Measurements from ENCODE around the gene GSX2. TPM values are rescaled to one million over a fixed set of nuclear protein-coding genes. Genes with fewer than 3 reads are reported as not detected.
"Not testable (repeated sequence)": the region's sequence is repeated elsewhere in the genome, so short reads cannot be mapped to it uniquely, and the experiment has no call there.

Gene GSX2
- total RNA-seq, 1 donor from 2014 or later: not detected

DNA sequence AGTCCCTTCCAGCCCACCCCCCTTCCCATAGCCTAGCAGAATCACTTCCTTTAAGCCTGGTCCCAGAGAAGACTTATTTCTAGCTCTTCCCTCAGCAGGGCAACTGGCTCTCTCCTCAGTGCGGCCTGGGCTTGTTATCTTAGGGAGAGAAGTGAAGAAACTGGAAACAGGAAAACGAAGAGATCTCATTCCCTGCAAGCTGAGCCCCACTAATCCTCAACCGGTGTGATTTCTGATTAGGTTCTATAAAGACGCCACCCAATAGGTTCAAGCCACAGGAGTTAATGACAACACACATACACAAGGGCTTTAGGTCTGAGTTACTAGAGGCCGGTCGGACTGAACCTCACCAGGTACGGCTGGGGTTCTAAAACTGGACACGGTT, 3.2 kb downstream of the GSX2 start:
- no peak for DNase-seq (ENCODE audit: low spot score)

DNA sequence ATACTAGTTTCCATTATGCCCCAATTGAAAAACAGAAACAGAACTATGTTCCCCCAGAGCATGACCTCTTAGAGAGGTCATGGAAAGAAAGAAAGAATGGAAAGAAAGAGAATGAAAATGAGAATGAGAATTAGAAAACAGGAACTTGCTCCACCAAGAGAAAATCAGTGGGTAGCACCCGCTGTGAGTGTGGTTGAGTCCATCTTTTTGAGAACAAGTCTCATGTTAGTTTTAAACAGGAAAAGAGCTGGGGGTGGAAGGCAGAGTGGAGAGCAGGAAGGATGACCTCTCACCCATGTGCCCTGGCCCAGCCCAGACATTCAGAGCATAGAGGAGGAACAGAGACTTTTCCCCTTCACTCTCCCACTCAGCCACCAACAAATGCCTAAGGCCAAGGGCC, 4.9 kb downstream of the GSX2 start:
- no peak for DNase-seq (ENCODE audit: low spot score)

DNA sequence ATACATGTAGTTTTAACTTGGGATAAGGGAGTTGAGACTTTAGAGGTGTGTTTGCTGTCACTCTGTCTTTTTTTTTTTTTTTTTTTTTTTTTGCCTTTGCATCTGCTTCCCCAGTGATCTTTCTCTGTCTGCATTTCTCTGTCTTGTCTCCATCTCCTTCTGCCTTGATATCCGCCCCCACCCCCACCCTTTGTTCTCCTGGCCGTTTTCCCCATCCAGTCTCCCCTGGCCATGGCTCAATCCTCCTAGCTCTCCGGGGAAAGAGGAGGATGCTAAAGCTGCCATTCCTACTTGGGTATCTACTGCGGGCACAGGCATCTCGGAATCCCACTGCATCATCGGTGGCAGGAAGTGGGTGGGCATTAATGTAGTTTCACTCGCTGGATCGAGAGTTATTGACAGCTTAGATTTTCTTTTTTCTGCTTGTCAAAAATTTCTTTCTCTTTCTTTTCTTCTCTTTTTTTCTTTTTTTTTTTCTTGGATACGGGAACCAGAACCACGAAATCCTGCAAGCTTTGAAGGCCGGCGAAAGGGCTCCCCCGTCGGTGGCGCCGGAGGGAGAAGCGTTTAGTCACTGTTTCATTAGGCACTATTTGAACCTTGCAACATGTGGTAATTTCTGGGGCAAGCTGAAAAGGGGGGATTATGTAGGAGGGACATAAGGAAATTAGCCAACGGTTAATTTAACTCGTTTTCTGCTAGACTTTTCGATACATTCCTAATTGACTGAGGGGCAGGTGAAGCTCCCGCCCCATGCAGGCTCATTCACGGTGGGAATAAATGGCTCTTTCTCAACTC, 8.2 kb downstream of the GSX2 start:
- no peak for DNase-seq (ENCODE audit: low spot score)

DNA sequence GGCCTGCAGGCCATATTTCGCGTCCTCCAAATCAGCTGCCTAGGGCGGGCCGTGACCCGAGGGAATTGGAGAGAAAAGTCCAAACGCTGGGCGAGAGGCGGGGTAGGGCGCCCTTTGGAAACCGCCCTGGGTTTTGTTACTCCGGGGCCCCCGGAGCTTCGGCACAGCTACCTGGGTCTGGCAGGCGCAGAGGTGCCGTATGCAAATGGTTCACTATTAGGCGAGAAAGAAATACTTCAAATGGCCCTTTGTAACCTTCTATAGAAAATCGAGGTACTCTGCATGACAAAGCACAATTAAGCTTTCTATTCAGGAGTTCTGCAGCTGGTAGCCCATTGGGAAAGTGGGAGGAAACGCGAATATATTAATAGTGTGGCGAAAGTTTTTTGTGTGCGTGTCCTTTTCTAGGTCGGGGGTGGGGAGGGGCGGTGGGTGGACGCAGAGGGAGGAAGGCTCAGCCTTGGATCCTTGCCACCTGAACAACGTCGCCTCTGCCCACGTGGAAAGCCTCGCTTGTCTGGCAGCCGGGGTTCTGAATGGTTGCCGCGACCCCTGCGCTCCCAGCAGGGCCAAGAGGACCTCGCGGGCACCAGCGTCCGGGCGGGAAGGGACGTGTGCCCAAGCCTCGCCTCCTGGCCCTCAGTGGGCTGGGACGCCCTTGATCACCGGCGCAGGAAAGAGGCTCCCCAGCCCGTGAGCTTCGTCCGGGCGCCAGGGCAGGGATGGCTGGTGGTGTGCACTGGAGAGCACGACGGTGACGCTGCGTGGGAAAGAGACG, 9.5 kb downstream of the GSX2 start:
- DNase-seq (ENCODE audit: low spot score): no peak

DNA sequence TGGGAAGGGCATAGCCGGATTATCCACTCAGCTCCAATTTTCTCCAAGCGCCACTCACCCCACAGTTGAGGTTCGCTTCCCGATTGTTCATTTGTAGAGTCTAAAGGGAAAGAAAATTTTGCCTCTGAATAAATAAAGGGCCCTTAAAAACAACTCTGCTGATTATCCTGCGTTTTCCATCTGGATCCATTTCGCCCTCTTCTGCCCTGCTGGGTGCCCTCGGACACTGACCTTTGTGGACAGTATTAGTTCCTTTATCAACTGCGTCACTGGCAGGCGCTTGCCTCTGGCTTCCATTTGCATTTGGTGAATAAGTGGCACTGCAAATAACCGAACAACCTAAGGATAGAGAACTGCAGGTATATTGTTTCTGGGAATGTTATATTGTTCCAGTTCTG, 10.1 kb downstream of the GSX2 start:
- DNase-seq (ENCODE audit: low spot score): no peak

DNA sequence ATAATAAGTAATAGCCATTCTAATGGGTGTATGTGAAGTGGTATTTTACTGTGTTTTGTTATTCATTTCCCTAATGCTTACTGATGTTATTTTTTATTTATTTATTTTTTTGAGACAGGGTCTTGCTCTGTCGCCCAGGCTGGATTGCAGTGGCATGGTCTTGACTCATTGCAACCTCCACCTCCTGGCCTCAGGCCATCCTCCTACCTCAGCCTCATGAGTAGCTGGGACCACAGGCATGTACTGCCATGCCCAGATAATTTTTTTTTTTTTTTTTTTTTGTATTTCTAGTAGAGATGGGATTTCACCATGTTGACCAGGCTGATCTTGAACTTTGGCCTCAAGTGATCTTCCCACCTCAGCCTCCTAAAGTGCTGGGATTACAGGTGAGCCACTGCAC, 13.2 kb downstream of the GSX2 start:
- DNase-seq (ENCODE audit: low spot score): not testable (repeated sequence)

DNA sequence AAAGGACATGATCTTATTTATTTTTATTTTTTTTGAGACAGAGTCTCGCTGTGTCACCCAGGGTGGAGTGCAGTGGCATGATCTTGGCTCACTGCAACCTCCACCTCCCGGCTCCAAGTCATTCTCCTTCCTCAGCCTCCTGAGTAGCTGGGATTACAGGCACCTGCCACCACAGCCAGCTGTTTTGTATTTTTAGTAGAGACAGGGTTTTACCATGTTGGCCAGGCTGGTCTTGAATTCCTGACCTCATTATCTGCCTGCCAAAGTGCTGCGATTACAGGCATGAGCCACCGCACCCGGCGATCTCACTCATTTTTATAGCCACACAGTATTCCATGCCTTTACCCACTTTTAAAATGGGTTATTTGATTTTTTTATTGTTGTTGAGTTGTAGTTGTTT, 16.3 kb downstream of the GSX2 start:
- DNase-seq (ENCODE audit: low spot score): not testable (repeated sequence)

DNA sequence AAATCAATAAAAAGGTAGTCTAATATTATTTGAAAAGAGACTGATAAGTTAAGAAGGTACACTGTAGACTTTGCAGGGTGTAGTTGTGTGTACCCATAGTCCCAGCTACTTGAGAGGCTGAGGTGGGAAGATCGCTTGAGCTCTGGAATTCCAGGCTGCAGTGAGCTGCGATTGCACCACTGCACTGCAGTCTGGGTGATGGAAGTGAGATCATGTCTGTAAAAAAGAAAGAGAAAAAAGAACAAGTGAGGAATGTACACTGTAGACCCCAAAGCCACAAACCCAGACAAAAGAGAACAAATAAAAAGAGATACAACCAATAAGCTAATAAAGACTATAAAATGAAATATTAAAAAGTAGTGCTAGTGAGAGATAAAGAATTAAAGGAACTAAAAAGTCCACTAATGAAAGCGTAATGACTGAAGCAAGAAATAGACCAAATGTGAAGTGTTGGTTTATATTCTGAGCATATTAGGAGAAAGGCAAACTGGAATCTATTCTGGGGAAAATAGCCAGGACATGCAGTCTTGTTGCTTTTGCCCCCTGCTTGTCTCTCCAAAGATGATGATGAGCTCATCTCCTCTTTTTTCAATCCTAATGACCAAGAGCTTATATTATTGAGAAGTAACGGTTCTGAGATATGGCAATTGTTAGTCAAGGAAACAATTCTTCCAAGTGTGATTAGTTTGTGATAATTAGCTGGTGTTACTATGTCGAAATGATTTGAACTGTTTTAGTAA, 19.1 kb downstream of the GSX2 start:
- no peak for DNase-seq (ENCODE audit: low spot score)

DNA sequence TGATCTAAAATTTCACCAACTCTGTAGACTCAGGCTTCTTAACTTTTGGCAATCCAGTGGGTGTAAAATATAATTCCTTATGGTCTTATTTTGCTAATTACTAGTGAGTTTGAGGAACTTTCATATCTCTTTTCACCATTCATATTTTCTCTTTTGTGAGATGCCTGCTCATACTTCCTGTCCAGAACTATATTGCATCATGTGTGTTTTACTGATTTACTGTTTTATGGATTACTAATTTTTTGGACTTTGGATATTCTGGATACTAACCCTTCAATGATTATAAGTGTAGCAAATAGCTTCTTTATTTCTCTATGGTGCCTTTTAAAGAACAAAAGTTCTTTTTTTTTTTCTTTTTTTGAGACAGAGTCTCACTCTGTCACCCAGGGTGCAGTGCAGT, 20.6 kb downstream of the GSX2 start:
- DNase-seq (ENCODE audit: low spot score): no peak

DNA sequence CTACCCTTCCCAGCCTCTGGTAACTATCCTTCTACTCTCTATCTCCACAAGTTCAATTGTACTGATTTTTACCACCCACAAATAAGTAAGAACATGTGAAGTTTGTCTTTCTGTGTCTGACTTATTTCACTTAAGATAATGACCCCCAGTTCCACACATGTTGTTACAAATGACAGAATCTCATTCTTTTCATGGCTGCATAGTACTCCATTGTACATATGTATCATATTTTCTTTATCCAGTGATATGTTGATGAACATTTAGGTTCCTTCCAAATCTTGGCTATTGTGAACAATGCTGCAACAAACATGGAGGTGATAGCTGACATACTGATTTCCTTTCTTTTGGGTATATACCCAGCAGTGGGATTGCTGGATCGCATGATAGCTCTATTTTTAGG, 27.7 kb downstream of the GSX2 start:
- no peak for DNase-seq (ENCODE audit: low spot score)

DNA sequence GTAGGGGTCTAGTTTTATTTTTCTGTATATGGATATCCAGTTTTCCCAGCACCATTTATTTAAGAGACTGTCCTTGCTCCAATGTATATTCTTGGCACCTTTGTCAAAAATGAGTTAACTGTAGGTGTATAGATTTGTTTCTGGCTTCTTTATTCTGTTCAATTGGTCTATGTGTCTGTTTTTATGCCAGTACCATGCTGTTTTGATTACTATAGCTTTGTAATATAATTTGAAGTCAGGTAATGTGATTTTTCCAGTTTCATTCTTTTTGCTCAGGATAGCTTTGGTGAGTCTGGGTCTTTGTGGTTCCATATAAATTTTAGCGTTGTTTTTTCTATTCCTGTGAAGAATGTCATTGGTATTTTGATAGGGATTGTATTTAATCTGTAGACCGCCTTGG, 28.7 kb downstream of the GSX2 start:
- DNase-seq (ENCODE audit: low spot score): not testable (repeated sequence)

DNA sequence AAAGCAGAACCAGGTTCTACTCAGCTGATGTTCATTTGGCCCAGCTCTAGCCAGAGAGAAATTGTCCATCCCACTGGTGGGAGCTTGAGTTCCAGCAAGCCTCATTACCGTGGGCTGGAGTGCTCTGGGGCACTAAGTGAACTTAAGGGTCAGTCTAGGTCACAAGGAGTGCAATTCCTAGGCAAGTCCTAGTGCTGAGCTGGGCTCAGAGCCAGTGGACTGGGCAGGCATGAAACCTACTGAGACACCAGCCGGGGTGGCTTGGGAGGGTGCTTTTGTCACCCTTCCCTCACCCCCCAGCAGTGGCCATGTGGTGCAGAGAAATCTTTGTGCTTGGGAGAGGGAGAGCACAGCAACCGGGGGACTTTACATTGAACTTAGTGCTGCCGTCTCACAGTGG, 39.4 kb downstream of the GSX2 start:
- no peak for DNase-seq (ENCODE audit: low spot score)

DNA sequence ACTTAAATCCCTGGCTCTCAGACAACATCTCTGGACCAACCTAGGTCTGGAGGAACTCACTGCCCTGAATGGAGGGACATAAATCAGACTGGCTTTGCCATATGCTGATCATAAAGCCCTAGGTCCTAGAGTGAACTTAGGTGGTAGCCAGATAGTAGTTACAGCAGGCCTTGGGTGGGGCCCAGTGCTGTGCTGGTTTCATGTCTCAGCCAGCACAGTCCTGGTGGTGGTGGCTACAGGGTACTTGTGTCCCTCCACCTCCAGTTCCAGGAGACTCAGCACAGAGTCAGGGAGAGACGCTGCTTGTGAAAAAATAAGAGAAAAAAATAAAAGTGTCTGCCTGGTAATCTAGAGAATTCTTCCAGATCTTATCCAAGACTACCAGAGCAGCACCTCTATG, 40.3 kb downstream of the GSX2 start:
- DNase-seq (ENCODE audit: low spot score): no peak

DNA sequence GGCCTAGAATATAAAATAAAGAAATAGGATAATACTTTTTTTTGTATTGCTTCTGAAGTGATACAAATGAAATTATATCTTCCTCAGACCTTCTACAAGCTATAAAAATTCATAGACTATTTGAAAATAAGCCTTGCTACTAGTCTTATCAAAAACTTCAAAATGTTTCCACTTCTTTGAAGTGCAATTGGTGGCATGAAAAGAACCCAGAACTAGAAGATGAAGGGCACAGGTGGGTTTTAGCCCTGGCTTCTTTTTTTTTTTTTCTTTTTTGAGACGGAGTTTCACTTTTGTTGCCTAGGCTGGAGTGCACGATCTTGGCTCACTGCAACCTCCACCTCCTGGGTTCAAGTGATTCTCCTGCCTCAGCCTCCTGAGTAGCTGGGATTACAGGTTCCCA, 44.2 kb downstream of the GSX2 start:
- no peak for DNase-seq (ENCODE audit: low spot score)

DNA sequence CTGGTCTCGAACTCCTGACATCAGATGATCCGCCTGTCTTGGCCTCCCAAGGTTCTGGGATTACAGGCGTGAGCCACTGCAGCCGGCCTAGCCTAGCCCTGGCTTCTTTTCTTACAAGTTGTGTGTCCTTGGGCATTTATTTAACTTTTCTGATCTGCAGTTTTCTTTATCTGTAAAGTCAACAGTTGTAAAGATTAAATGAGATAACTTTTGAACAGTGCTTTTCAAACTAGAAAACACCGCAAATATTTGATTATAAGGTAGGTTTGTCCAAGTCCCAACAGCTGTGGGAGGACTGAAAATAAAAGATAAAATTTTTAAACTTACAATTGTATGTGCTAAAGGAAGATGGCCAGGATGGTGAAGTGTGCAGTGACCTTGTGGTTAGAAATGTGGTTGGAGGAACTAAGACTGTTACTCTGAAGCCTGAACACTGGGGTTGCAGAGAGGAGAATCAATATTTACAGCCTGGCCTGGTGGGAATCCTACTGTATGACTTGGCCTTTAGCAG, 44.8 kb downstream of the GSX2 start:
- DNase-seq (ENCODE audit: low spot score): no peak

DNA sequence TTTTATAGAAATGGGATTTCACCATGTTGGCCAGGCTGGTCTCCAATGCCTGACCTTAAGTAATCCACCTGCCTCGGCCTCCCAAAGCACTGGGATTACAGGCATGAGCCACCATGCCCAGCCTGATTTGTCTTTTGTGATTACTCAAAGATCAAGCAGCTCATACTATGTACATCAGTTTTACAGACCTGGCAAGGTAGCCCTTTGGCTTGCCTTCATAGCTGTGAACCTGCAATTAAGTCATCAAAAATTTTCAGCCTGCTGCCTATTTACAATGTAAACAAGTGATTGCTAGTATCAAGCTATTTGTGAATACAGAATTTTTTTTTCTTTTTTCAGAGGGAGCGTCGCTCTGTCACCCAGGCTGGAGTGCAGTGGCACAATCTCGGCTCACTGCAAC, 46.2 kb downstream of the GSX2 start:
- DNase-seq (ENCODE audit: low spot score): no peak

DNA sequence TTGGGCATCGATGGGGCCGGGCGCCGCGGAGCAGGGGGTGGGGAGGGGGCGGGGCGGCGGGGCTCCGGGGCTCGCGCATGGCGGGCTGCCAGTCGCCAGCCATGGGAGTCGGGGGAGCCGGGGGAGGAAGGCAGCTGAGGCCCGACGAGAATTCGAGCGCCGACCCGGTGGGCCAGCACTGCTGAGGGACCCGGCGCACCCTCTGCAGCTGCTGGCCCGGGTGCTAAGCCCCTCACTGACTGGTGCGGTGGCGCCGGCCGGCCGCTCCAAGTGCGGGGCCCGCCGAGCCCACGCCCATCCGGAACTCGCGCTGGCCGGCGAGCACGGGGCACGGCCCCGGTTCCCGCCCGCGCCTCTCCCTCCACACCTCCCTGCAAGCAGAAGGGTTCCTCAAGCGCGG, 49.4 kb downstream of the GSX2 start:
- no peak for DNase-seq (ENCODE audit: low spot score)

Other genes starting within 250 kb of the GSX2 start
- gene CHIC2, start 35.6 kb upstream of the GSX2 start, total RNA-seq: 22.8 TPM
- gene PDGFRA, start 129.1 kb downstream of the GSX2 start, total RNA-seq: 96.5 TPM